Progenitor cell of endocrine pancreas (in vitro differentiated cells): ENCODE data around the gene OTX1. TPM values are rescaled to one million over a fixed set of nuclear protein-coding genes. Genes with fewer than 3 reads are reported as not detected.

ENCODE experiments used
- DNase-seq: peaks from one replicate; pipeline ENCODE4 v3.0.0; 2021; ENCODE audit warnings: low spot score; ENCODE audit not compliant: unreplicated experiment
- H3K27ac Mint-ChIP-seq: 2 replicates; pipeline ENCODE4 v1.8.0; 2021; ENCODE audit warnings: mild to moderate bottlenecking, moderate library complexity, mixed read lengths
- H3K27me3 Mint-ChIP-seq: 2 replicates; pipeline ENCODE4 v1.8.0; 2021; ENCODE audit warnings: mixed read lengths
- H3K36me3 Mint-ChIP-seq: 2 replicates; pipeline ENCODE4 v1.8.0; 2022; ENCODE audit warnings: mixed read lengths; ENCODE audit not compliant: insufficient read depth
- H3K4me1 Mint-ChIP-seq: 2 replicates; pipeline ENCODE4 v1.8.0; 2021; ENCODE audit warnings: low read depth, mixed read lengths
- H3K4me3 Mint-ChIP-seq: 2 replicates; pipeline ENCODE4 v1.8.0; 2021; ENCODE audit warnings: low read depth, mild to moderate bottlenecking, moderate library complexity, mixed read lengths
- H3K9me3 Mint-ChIP-seq: 2 replicates; pipeline ENCODE4 v1.8.0; 2021; ENCODE audit warnings: low read depth, mixed read lengths
- total RNA-seq: library from RNA; stranded (reverse); gene quantifications from 2 replicates; pipeline ENCODE4 v1.2.1, GENCODE V29; 2021
- TF ChIP-seq, protein P1 (sequence below): fragments of 200-600 bp; sonication (generic); IDR thresholded peaks from one replicate; pipeline ENCODE4 v1.5.0; 2021; ENCODE audit warnings: antibody characterized with exemption, mild to moderate bottlenecking; ENCODE audit not compliant: unreplicated experiment

Gene OTX1
- total RNA-seq, 1 donor from 2014 or later: 1.0 TPM

DNA sequence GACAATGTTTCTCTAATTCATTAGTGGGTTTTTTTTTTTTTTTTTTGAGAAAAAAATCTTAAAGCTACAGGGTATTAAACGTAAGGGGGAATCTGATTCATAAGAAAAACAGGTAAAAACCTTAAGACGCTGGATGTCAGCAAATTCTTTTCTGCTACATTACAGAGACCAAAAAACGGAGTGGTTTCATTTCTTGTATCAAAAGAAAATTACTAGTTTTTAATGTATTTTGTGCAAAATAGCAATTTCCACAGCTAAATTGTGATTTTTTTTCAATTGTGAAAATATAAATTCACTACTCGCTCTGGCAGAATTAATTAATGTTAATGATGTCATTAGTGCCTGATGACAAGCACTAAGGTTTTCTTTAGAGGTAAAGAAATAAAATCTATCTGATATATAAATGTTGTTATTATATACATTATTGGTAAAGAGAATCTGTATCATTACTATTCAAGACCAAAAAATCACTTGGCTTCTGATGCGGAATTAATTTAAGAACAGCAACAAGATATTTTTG is 9.9 kb downstream of the OTX1 start:
- Mint-ChIP-seq H3K36me3 (peaks cover 8% of the 10 kb centered on the region), H3K9me3 (no peaks in the 10 kb centered on the region), H3K4me3 (no peak overlapping the region), H3K27me3 (peaks cover 76% of the 10 kb centered on the region), H3K4me1 (peaks cover 6% of the 10 kb centered on the region), H3K27ac (no peak overlapping the region)
- TF ChIP-seq, protein P1, sequence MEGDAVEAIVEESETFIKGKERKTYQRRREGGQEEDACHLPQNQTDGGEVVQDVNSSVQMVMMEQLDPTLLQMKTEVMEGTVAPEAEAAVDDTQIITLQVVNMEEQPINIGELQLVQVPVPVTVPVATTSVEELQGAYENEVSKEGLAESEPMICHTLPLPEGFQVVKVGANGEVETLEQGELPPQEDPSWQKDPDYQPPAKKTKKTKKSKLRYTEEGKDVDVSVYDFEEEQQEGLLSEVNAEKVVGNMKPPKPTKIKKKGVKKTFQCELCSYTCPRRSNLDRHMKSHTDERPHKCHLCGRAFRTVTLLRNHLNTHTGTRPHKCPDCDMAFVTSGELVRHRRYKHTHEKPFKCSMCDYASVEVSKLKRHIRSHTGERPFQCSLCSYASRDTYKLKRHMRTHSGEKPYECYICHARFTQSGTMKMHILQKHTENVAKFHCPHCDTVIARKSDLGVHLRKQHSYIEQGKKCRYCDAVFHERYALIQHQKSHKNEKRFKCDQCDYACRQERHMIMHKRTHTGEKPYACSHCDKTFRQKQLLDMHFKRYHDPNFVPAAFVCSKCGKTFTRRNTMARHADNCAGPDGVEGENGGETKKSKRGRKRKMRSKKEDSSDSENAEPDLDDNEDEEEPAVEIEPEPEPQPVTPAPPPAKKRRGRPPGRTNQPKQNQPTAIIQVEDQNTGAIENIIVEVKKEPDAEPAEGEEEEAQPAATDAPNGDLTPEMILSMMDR: no peak
- no peak for DNase-seq

DNA sequence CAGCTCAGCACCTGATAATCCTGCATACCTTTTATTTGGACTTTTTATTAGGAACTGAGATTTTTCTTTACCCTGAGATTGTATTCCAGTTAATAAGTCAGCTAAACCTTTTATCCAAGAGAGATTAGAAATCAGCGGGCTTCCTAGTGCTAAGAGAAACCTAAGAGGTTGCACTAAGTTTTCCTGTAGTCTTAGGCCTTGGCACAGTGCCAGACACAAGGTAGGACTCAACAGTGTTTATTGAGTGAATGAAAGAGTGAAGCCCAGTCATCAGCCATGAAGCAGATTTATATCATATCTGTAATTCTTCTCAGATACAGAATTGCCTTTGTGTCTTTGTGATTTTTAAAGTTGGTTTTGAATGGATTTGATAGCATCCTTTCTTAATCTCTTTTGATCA is 13.6 kb downstream of the OTX1 start:
- Mint-ChIP-seq H3K9me3 (no peaks in the 10 kb centered on the region), H3K4me3 (no peak overlapping the region), H3K27me3 (peaks cover 60% of the 10 kb centered on the region), H3K27ac (no peak overlapping the region), H3K4me1 (peaks cover 3% of the 10 kb centered on the region), H3K36me3 (no peaks in the 10 kb centered on the region)
- TF ChIP-seq, protein P1: no peak
- no peak for DNase-seq

DNA sequence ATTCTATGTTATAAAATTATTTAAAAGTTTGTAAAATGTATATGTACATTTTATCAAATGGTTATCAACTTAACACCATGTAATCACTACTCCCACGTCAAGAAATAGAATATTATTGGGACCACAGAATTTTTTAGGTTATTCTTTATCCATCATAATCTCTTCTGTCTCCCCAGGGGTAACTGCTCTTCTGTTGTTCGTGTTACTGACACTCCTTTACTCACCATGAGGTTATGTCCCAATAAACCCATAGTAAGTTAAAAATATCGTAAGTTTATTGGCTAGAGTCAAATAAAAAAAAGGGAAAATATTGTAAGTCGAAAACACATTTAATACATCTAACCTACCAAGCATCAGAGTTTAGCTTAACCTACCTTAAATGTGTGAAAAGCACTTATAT is 14.0 kb downstream of the OTX1 start:
- no peak for DNase-seq
- TF ChIP-seq, protein P1: no peak
- H3K4me1 Mint-ChIP-seq: peaks cover 3% of the 10 kb centered on the region
- H3K36me3 Mint-ChIP-seq: no peaks in the 10 kb centered on the region
- H3K9me3 Mint-ChIP-seq: no peaks in the 10 kb centered on the region
- no peak overlapping the region for H3K4me3 Mint-ChIP-seq
- no peak overlapping the region for H3K27ac Mint-ChIP-seq
- H3K27me3 Mint-ChIP-seq: peaks cover 60% of the 10 kb centered on the region

DNA sequence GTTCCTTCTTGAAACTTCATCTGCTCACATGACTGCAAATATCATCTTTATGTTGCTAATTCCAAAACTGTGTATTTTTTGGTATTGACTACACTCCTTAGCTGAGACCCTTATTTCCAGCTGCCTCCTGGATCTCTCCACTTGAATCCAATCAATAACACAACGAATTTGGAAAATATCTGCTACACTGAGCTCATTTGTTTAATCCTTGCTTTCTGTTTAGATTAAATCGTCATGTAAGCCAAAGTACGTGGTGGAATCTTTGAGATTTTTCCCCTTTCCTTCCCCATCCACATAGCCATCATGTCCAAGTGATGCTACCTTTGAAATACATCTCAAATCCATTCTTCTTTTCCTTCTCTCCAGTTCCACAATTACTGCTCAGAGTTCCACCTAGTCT is 15.6 kb downstream of the OTX1 start:
- H3K36me3 Mint-ChIP-seq: no peaks in the 10 kb centered on the region
- no peaks in the 10 kb centered on the region for H3K9me3 Mint-ChIP-seq
- no peaks in the 10 kb centered on the region for H3K4me1 Mint-ChIP-seq
- H3K4me3 Mint-ChIP-seq: no peak overlapping the region
- no peak for DNase-seq
- H3K27me3 Mint-ChIP-seq: peaks cover 46% of the 10 kb centered on the region
- TF ChIP-seq, protein P1: no peak
- no peak overlapping the region for H3K27ac Mint-ChIP-seq

DNA sequence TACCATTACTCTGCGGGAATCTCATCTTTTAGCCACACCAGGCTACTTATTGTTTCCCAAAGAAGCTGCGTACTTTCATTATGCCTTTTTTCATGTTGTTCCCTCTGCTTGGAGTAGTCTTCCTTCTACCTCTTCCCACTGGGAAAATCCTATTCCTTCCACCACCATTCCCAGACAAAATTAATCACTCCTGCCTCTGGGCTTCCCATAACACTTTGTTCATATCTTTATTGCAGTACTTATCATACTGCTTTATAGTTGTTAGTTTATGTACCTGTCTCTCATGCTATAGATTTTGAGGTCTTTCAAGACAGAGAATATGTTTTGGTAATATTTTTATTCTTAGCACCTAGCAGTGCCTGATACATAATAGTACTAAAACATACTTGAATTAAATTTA is 16.2 kb downstream of the OTX1 start:
- TF ChIP-seq, protein P1: no peak
- Mint-ChIP-seq H3K27ac (no peak overlapping the region), H3K4me1 (no peaks in the 10 kb centered on the region), H3K36me3 (no peaks in the 10 kb centered on the region), H3K27me3 (peaks cover 41% of the 10 kb centered on the region), H3K9me3 (no peaks in the 10 kb centered on the region), H3K4me3 (no peak overlapping the region)
- no peak for DNase-seq
